IPS-18c (cell line): ENCODE data around the gene CNP.
"Not testable (repeated sequence)": the region's sequence is repeated elsewhere in the genome, so short reads cannot be mapped to it uniquely, and the experiment has no call there.

Source experiments
- H3K4me3 ChIP-seq: 2 replicates; pipeline ENCODE4 v1.7.0; 2013; ENCODE audit warnings: low read depth, mild to moderate bottlenecking, low read length, moderate library complexity; ENCODE audit not compliant: insufficient read depth
- H3K9me3 ChIP-seq: one replicate; pipeline ENCODE4 v1.6.1; 2013; ENCODE audit warnings: mild to moderate bottlenecking, low read length, moderate library complexity; ENCODE audit not compliant: control insufficient read depth, insufficient read depth

Gene CNP

DNA sequence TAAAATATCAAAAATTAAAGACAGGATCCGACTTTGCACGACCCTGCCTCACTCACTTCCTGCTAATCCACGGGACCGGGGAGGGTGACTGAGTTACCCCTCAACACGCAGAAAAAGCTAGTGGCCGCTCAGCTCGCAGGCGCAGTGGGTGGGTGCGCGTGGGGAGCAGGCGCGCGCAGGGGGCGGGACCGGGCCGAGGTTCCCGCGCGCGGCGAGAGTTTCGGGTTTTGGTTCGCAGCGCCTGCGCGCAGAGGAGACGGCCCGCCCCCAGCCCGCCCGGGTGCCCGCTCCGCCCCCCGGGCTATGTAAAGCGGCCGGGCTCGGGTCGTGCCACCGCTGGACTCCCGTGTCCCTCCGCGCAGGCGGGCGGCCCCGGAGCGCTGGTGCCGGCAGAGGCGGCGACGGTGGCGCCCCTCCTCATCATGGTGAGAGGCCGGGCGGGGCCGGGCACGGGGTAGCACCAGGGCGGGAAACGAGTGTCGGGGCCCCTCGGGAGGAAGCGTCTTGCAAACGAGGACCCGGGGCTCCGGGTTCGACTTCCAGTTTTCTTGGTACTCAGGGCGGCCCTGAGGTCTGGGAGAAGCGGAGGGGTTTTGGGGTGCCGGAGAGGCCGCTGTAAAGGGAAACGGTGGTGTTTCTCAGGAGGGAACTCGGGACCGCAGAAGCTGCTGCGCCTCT is at the start of gene CNP:
TSS of gene CNP (plus strand) at position 333 of the 678 bp plus-strand sequence. CDS start at position 423, 90 bp downstream.
- no peaks in the 10 kb centered on the region for H3K9me3 ChIP-seq
- H3K4me3 ChIP-seq = peak within 1 kb of the TSS; percentile 82

DNA sequence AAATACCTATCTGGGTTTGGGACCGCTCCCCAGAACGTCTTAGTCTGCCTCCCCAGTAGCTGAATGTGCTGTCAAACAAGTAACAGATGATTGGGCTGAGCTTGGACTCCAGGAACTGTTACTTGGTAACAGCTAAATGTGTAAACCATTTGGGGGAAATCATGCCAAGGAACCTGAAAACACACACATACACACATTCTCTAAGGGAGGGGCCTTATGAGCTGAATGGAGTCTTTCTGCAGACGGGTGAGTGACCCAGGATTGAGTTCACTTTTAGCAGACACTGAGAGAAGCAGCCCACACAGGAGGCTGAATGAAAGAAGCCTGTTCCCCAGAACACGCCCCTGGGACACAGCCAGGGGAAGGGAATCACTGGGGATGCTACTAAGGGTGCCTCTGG is 49.4 kb upstream of the CNP start:
- peaks cover 3% of the 10 kb centered on the region for H3K9me3 ChIP-seq
- H3K4me3 ChIP-seq = peak overlapping the region; percentile 99

DNA sequence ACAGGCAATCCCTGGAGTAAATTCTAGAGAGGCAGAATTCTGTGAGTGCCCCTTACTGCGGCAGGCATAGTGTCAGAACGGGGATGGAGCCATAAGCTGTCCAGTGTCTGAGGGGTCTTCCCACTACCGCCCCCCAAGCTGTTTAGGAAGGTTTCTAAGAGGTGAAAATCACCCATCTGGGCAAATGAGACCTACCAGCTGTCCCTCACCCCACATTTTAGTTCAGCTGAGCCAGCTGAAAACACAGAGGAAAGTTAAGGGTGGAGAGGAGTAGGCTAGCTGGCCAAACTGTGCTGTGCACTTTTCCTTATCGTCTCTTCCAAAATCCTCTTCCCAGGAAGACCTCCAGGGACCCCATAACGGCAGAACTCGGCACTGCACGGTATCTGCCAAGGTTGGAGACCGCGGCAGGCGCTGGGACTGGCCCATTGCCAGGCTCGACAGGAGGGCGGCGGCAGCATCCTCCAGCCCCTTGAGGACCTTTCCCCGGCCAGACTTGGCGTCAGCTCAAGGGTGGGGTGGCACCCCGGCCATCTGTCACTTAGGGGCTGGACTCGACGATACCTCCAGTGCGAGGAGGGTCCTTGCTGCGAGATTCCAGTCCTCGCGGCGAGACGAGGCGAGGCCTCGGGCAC is 48.8 kb upstream of the CNP start:
- Histone ChIP-seq H3K4me3 (peak overlapping the region; percentile 99), H3K9me3 (peaks cover 3% of the 10 kb centered on the region)

DNA sequence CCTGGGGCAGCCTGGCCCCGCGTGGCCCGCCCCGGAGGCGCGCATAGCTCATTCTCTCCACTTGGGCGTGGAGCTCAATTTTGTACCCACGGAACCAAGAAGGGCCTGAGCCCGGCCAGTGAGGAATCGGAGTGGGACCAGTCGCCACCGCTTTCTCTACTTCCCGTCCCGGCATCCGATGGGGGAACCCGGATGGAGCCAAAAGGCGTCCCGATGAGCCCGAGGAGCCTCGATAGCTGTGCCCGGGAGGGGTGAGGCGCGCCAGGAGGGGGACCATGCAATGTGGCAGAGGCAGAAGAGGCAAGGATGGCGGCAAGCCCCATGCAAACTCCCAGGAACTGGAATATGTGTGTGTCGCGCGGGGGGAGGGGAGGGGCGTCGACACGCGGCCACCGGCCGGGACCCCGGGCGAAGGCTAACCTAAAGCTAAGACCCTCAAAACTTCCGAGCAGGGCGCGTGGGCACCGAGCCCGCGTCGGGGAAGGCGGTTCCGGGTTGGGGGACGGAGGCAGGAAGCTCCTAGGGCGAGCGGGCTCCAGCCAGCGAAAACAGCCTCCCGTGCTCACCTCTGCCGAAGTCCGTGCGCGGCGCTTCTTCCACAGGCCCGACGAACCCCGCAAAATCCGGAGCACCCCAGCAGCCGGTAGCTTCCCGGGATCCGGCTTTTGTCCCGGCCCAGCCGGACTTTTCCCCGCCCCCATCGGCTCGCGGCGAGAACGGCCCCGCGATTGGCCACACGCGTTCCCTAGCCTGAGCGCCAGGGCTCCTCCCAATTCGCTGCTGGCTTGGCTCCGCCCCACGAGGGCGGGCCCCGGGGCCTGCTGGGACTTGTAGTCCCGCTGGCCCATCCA is 48.1 kb upstream of the CNP start, which contains the start of gene ACLY:
TSS of gene ACLY (minus strand) at position 638 of the 851 bp plus-strand sequence. CDS start 5,078 bp downstream, outside the sequence.
- Histone ChIP-seq H3K4me3 (peak within 1 kb of the TSS; percentile 99), H3K9me3 (peaks cover 3% of the 10 kb centered on the region)

DNA sequence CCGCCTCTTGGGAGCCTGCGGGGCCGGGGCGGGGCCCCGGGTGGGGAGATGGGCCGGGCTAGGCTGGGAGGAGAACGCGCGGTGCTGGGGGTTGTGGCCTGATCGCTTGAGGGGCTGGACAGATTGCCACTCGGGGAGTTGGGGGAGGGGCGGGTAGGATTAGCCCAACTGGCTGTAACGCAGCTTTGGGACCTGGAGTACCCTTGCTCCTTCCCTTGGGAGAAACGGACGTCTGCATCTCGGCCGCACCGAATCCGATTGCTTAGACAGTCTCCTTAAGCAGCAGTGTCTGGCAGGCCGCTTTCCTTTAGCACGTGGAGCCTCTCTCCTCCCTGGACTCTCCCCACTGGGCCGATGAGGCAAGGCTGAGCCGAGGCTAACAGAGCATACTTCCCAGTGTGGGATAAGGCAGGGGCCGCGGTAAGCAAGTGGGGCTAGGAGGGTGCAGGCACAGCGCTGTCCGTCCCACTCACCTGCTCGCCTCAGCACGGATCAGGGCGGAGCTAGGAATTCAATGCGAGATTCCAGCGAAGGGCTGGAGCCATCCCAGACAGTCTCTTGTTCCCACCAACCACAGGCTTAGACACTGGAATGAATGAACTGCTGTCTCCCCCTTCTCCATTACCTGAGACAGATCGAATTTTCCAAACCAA is 47.3 kb upstream of the CNP start:
- H3K9me3 ChIP-seq = peaks cover 3% of the 10 kb centered on the region
- peak overlapping the region; percentile 99 for H3K4me3 ChIP-seq

DNA sequence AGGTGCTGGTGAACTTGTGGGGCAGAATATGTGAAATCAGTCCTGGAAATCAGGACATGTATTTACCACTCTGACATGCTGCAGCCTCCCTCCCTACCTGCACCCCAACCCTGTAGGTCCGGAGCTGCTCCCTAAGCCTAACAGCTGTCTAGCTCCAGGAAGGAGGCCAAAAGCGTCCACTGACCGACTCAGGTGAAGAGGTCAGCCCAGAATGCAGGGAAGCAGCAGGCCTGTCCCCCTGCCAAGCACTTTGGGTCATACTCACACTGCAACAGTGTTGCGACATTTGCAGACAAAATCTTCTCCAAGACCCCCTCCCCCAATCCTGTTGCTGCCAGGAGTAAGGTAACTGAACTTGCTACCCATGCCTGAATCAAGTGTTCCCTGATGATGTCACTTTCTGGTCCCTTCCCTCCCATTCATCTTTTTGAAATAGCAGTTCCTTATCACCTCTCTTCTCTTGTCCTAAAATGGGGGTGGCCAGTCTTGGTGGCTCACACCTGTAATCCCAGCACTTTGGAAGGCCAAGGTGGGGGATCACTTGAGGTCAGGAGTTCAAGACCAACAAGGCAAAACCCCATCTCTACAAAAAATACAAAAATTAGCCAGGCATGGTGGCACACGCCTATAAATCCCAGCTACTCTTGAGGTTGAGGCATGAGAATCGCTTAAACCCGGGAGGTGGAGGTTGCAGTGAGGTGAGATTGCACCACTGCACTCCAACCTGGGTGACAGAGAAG is 46.6 kb upstream of the CNP start:
- Histone ChIP-seq H3K9me3 (peaks cover 3% of the 10 kb centered on the region), H3K4me3 (peak overlapping the region; percentile 99)

DNA sequence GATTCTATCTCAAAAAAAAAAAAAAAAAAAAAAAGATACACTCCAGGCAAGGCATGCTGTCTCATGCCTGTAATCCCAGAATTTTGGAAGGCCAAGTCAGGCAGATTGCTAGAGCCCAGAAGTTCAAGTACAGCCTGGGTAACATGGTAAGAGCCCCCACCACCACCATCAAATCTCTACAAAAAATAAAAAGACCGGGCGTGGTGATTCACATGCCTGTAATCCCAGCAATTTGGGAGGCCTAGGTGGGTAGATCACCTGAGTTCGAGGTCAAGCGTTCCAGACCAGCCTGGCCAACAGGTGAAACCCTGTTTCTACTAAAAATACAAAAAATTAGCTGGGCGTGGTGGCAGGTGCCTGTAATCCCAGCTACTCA is 46.0 kb upstream of the CNP start:
- Histone ChIP-seq H3K4me3 (no peak overlapping the region), H3K9me3 (peaks cover 3% of the 10 kb centered on the region)

DNA sequence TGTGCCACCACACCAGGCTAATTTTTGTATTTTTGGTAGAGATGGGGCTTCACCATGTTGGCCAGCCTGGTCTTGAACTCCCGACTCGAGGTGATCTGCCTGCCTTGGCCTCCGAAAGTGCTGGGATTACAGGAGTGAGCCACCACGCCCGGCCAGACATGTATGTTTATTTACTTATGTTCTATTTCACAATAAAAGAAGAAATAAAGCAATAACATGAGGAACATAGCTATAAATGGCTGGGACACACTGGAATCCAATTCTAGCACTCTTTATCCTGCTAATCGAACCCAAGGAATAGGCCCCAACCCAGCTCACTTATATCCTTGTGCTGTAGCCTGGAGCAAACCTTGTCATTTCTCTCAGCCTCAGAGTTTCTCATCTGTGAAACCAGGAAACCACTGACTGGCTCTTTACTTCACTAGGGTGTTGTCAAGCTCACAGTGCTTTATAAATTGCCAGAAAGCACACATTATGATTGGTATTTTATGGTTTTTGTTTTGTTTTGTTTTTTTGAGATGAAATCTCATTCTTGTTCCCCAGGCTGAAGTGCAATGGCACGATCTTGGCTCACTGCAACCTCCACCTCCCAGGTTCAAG is 40.5 kb upstream of the CNP start:
- Histone ChIP-seq H3K9me3 (no peaks in the 10 kb centered on the region), H3K4me3 (no peak overlapping the region)

DNA sequence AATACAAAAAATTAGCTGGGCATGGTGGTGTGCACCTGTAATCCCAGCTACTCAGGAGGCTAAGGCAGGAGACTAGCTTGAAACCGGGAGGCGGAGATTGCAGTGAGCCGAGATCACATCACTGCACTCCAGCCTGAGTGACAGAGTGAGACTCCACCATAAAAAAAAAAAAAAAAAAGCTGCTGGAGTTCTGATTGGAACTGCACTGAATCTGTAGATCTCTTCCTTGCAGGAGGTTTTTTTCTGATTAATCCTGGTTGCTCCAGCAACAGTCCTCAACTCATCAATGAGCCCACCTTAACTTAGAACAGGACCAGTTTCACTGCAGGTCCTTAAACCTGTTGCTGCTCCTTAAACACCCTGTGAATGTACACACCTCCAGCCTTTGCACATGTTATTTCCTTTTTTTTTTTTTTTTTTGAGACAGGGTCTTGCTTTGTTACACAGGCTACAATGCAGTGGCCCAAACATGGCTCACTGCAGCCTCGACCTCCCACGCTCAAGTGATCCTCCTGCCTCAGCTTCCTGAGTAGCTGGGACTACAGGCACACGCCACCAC is 37.8 kb upstream of the CNP start:
- no peak overlapping the region for H3K4me3 ChIP-seq
- H3K9me3 ChIP-seq = no peaks in the 10 kb centered on the region

DNA sequence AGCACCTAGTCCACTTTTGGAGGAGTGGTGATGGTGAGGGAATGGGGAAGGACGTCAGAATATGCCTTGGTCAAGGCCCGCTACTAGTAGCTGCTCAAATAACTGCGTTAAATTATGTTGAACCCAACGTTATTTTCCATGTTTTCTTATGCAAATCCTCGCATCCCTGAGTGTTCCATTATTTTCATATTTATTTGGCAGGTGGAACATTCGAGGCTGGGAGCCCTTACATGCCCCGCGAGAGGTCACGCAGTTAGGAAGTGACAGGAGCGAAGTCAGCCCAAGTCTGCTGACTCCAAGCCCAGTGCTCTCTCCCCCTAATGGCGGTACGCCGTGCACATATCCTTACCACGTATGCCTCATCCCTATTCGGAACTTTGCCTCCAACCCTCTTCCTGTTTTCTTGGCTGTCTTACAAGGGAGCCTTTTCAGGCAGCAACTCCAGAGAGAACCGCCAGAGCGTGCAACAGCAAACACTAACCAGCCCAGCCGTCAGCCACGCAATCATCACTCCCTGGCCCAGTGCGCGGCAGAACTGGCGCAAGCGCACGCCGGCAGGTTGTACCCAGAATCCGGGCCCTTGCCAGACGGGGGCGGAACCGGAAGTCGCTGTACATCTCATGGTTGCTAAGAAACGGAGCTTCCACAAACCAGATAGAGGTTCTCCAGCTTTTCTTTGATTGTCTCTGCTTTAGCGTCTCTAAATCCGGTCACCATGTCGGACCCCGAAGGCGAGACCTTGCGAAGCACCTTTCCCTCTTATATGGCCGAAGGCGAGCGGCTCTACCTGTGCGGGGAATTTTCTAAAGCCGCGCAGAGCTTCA is 36.4 kb upstream of the CNP start, which contains the start of gene ODAD4:
TSS of gene ODAD4 (plus strand) at position 609 of the 824 bp plus-strand sequence. CDS start at position 716, 107 bp downstream.
- Histone ChIP-seq H3K9me3 (no peaks in the 10 kb centered on the region), H3K4me3 (peak within 1 kb of the TSS; percentile 67)

DNA sequence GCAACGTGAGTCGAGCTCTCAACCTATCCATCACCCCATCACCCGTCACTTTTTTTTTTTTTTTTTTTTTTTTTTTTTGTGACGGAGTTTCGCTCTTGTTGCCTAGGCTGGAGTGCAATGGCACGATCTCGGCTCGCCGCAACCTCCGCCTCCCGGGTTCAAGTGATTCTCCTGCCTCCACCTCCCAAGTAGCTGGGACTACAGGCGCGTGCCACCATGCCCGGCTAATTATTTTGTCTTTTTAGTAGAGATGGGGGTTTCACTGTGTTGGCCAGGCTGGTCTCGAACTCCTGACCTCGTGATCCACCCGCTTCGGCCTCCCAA is 35.8 kb upstream of the CNP start:
- peak overlapping the region; percentile 67 for H3K4me3 ChIP-seq

DNA sequence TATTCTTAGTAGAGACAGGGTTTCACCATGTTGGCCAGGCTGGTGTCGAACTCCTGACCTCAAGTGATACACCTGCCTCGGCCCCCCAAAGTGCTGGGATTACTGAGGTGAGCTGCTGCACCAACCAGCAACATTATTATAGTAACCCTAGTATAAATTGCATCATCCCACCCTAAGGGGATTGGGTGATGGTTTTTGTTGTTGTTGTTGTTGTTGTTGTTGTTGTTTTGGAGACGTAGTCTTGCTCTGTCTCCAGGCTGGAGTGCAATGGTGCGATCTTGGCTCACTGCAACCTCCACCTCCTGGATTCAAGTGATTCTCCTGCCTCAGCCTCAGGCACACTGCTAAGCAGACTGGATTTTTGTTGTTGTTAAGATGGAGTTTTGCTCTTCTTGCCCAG is 34.9 kb upstream of the CNP start:
- H3K4me3 ChIP-seq, H3K9me3 ChIP-seq: not testable (repeated sequence)

More for the DNA sequence above, 35.8 kb upstream of the CNP start:
- not testable (repeated sequence) for H3K9me3 ChIP-seq

DNA sequence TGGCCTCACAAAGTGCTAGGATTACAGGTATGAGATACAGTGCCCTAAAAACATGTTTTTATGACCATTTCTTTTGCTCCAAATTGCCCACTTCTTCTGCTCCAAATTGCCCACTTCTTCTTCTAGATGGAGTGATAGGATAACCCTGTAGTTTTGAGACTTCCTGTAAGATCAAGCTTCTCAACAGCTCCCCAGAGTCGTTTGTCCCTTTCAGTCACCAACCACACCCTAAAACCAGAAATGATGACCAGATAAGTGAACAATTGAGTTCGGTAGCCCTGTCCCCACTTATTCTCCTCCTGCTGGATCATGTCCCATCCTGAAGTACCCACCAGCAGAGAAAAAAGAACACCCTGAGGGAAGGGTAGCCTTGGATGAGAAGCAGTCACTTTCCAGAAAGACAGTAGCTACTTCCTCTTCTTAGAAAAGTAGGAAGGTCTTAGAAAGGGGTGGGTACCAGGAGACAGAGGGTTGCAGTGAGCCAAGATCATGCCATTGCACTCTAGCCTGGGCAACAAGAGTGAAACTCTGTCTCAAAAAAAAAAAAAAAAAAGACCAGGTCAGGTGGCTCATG is 33.7 kb upstream of the CNP start:
- H3K9me3 ChIP-seq = no peaks in the 10 kb centered on the region
- H3K4me3 ChIP-seq = no peak overlapping the region

DNA sequence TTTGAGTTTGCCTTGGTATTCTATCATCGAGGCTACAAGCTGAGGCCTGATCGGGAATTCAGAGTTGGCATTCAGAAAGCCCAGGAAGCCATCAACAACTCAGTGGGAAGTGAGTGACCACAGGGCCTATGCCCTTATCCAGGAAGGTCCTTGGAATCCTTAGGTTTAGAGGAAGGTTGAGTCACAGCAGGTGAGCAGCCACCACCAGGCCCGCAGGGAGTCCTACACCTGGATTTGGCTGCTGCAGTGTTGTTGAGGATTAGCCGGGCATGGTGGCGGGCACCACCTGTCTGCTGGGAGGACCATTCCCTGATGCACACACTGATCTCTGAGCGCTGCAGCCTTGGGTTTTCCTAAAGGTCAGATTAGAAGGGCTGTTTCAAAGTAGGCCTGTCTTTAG is 31.0 kb upstream of the CNP start:
- Histone ChIP-seq H3K4me3 (no peak overlapping the region), H3K9me3 (no peaks in the 10 kb centered on the region)
